ENCODE measurements around the gene MAP3K10.

GRCh38 chr19:40236026-40236355 lies 44.8 kb downstream of the MAP3K10 start:
- TF ChIP-seq CTCF (IDR thresholded peaks at IDR 0.05) (no peak), POLR2A (IDR thresholded peaks at IDR 0.05) (no peak)

All from body of pancreas (tissue), 4 donors.